Measurements from ENCODE around the gene USP12.
"Not testable (repeated sequence)": the region's sequence is repeated elsewhere in the genome, so short reads cannot be mapped to it uniquely, and the experiment has no call there.

Gene USP12

GRCh38 chr13:27073186-27073585 lies 98.4 kb downstream of the USP12 start:
- H2AFZ ChIP-seq (ENCODE audit: low read depth, low read length) = no peak overlapping the region
- peaks cover 11% of the 10 kb centered on the region; the same call in 1 of the 2 replicates for H3K79me2 ChIP-seq (ENCODE audit: low read length)
- no peak for TF ChIP-seq EZH2phosphoT487 (IDR thresholded peaks at IDR 0.05; ENCODE audit: low read depth)
- TF ChIP-seq, protein P1, sequence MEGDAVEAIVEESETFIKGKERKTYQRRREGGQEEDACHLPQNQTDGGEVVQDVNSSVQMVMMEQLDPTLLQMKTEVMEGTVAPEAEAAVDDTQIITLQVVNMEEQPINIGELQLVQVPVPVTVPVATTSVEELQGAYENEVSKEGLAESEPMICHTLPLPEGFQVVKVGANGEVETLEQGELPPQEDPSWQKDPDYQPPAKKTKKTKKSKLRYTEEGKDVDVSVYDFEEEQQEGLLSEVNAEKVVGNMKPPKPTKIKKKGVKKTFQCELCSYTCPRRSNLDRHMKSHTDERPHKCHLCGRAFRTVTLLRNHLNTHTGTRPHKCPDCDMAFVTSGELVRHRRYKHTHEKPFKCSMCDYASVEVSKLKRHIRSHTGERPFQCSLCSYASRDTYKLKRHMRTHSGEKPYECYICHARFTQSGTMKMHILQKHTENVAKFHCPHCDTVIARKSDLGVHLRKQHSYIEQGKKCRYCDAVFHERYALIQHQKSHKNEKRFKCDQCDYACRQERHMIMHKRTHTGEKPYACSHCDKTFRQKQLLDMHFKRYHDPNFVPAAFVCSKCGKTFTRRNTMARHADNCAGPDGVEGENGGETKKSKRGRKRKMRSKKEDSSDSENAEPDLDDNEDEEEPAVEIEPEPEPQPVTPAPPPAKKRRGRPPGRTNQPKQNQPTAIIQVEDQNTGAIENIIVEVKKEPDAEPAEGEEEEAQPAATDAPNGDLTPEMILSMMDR (IDR thresholded peaks at IDR 0.05; ENCODE audit: low read depth, low read length) = no peak
- no peak overlapping the region for H3K4me3 ChIP-seq (ENCODE audit: low read length)
- no peaks in the 10 kb centered on the region for H3K27me3 ChIP-seq (ENCODE audit: low read depth, low read length)
- H3K4me2 ChIP-seq (ENCODE audit: low read length) = no peak overlapping the region
- peaks cover 35% of the 10 kb centered on the region for H3K36me3 ChIP-seq (replicated peaks; ENCODE audit: low read depth, low read length)
- H4K20me1 ChIP-seq (ENCODE audit: insufficient read depth, low read length) = peaks cover 10% of the 10 kb centered on the region
- H3K9ac ChIP-seq (ENCODE audit: low read length) = no peak overlapping the region
- no peaks in the 10 kb centered on the region for H3K9me3 ChIP-seq (ENCODE audit: insufficient read depth, low read length)
- no peaks in the 10 kb centered on the region for H3K4me1 ChIP-seq (ENCODE audit: low read length)
- H3K27ac ChIP-seq (ENCODE audit: low read length) = no peak overlapping the region

DNA sequence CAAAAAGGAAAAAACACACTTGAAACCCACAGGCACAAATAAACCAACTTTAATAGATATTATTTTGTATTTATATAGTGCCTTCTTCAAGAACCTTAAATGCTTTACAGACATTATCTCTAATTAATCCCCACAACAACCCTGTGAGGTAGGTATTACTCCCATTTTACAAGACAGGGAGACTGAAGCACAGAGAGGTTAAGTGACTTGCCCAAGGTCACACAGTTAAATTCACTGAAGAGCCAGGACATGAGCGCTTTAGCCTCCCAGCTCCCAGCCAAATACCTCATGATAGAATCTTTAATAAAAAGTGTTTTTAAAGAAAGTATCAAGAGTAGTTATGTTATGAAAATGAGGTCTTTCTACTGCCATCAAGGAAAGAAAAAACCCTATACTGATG lies 105.5 kb downstream of the USP12 start:
- not testable (repeated sequence) for H2AFZ ChIP-seq (ENCODE audit: low read depth, low read length); H3K79me2 ChIP-seq (ENCODE audit: low read length)
- H3K36me3 ChIP-seq (replicated peaks; ENCODE audit: low read depth, low read length) = peaks cover 16% of the 10 kb centered on the region

DNA sequence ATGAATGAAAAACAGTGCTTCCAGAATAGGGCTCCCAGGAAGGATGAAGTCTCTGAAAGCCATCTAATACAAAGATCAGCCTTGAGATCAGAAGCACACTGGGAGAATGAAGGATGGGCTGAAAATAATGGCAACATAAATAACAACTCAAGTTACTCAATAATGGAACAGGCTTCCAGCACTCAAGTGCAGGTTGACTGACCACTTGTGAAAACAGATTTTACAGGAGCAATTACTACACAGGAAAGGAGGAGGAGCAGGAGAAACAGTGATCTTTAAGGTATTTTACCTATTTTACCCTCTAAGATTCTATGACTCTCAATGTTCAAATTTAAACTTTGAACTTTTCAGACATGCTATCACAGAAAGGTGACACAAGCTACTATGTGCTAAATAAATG lies 106.0 kb downstream of the USP12 start:
- Histone ChIP-seq H3K36me3 (replicated peaks; ENCODE audit: low read depth, low read length) (peaks cover 14% of the 10 kb centered on the region), H3K9ac (ENCODE audit: low read length) (no peak overlapping the region), H3K27ac (ENCODE audit: low read length) (no peak overlapping the region), H4K20me1 (ENCODE audit: insufficient read depth, low read length) (peaks cover 10% of the 10 kb centered on the region; the same call in 1 of the 2 replicates), H3K27me3 (ENCODE audit: low read depth, low read length) (no peaks in the 10 kb centered on the region), H3K4me3 (ENCODE audit: low read length) (no peak overlapping the region), H3K4me2 (ENCODE audit: low read length) (no peak overlapping the region), H3K4me1 (ENCODE audit: low read length) (no peaks in the 10 kb centered on the region), H3K9me3 (ENCODE audit: insufficient read depth, low read length) (no peaks in the 10 kb centered on the region), H2AFZ (ENCODE audit: low read depth, low read length) (no peak overlapping the region), H3K79me2 (ENCODE audit: low read length) (no peaks in the 10 kb centered on the region)
- no peak for TF ChIP-seq EZH2phosphoT487 (IDR thresholded peaks at IDR 0.05; ENCODE audit: low read depth)
- TF ChIP-seq, protein P1 (IDR thresholded peaks at IDR 0.05; ENCODE audit: low read depth, low read length) = no peak

More for the DNA sequence above, 105.5 kb downstream of the USP12 start:
- H3K27me3 ChIP-seq (ENCODE audit: low read depth, low read length); H3K4me2 ChIP-seq (ENCODE audit: low read length); H3K4me3 ChIP-seq (ENCODE audit: low read length); H3K4me1 ChIP-seq (ENCODE audit: low read length); H3K9ac ChIP-seq (ENCODE audit: low read length); H3K9me3 ChIP-seq (ENCODE audit: insufficient read depth, low read length); H3K27ac ChIP-seq (ENCODE audit: low read length): not testable (repeated sequence)
- peaks cover 10% of the 10 kb centered on the region; the same call in 1 of the 2 replicates for H4K20me1 ChIP-seq (ENCODE audit: insufficient read depth, low read length)

DNA sequence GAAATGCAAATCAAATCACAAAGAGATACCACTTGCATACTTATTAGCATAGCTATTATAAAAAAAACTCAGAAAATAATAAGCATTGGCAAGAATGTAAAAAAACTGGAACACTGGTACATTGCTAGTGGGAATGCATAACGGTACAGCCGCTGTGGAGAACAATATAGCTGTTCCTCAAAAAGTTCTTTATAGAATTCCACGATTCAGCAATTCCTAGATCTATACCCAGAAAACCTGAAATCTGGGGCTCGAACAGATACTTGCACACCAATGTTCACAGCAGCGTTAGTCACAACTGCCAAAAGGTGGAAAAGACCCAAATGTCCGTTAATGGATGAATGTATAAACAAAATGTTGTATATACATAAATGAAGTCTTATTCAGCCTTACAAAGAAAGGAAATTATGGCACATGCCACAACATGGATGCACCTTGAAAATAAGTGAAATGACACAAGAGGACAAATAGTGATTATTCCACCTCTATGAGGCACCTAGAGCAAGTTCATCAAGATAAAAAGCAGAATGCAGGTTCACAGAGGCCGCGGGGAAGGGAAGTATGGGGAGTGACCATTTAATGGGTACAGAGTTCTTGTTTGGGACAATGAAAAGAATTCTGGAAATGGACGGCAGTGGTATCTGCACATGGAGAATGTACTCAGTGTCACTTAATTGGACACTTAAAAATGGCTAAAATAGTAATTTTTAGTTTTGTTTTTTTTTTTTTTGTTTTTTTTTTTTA lies 107.2 kb downstream of the USP12 start:
- Histone ChIP-seq H3K4me2 (ENCODE audit: low read length) (no peak overlapping the region), H4K20me1 (ENCODE audit: insufficient read depth, low read length) (peaks cover 14% of the 10 kb centered on the region; the same call in 1 of the 2 replicates), H3K4me1 (ENCODE audit: low read length) (no peaks in the 10 kb centered on the region), H3K9me3 (ENCODE audit: insufficient read depth, low read length) (no peaks in the 10 kb centered on the region), H3K27me3 (ENCODE audit: low read depth, low read length) (no peaks in the 10 kb centered on the region), H3K79me2 (ENCODE audit: low read length) (no peaks in the 10 kb centered on the region), H3K9ac (ENCODE audit: low read length) (no peak overlapping the region), H3K27ac (ENCODE audit: low read length) (no peak overlapping the region), H3K36me3 (replicated peaks; ENCODE audit: low read depth, low read length) (peaks cover 9% of the 10 kb centered on the region), H2AFZ (ENCODE audit: low read depth, low read length) (no peak overlapping the region), H3K4me3 (ENCODE audit: low read length) (no peak overlapping the region)
- no peak for TF ChIP-seq EZH2phosphoT487 (IDR thresholded peaks at IDR 0.05; ENCODE audit: low read depth)
- TF ChIP-seq, protein P1 (IDR thresholded peaks at IDR 0.05; ENCODE audit: low read depth, low read length) = no peak

All from OCI-LY3 (cell line).